Loucy (cell line): ENCODE data around the gene ACTBL2.

Experiments
- H2AFZ ChIP-seq: fragments of 200-600 bp; sonication (generic); 2 replicates; pipeline ENCODE4 v1.6.0; 2016; ENCODE audit warnings: antibody characterized with exemption, mild to moderate bottlenecking, low read length, moderate library complexity
- H3F3A ChIP-seq: fragments of 200-600 bp; 2 replicates; pipeline ENCODE4 v1.6.0; 2016; ENCODE audit warnings: antibody characterized with exemption, low read depth, mild to moderate bottlenecking
- H3K27me3 ChIP-seq: fragments of 200-600 bp; sonication (generic); 2 replicates; pipeline ENCODE4 v1.6.1; 2014; ENCODE audit warnings: low read length, mild to moderate bottlenecking; ENCODE audit not compliant: insufficient read depth, poor library complexity, severe bottlenecking
- H3K36me3 ChIP-seq: fragments of 200-600 bp; sonication (generic); 2 replicates; pipeline ENCODE4 v1.6.1; 2016; ENCODE audit warnings: low read length; ENCODE audit not compliant: insufficient read depth
- H3K4me1 ChIP-seq: fragments of 200-600 bp; sonication (generic); 2 replicates; pipeline ENCODE4 v1.5.1; 2014; ENCODE audit warnings: low read length, mild to moderate bottlenecking; ENCODE audit not compliant: insufficient read depth, poor library complexity, severe bottlenecking
- H3K4me2 ChIP-seq: fragments of 200-600 bp; sonication (generic); 2 replicates; pipeline ENCODE4 v1.6.0; 2014; ENCODE audit warnings: antibody characterized with exemption, low read length, low read depth, mild to moderate bottlenecking; ENCODE audit not compliant: poor library complexity, severe bottlenecking
- H3K4me3 ChIP-seq: fragments of 200-600 bp; sonication (generic); 2 replicates; pipeline ENCODE4 v1.5.1; 2014; ENCODE audit warnings: low read length, mild to moderate bottlenecking, mixed read lengths; ENCODE audit not compliant: poor library complexity, severe bottlenecking
- H3K79me2 ChIP-seq: fragments of 200-600 bp; sonication (generic); 2 replicates; pipeline ENCODE4 v1.6.1; 2014; ENCODE audit warnings: low read length; ENCODE audit not compliant: insufficient read depth
- H3K9ac ChIP-seq: fragments of 200-600 bp; sonication (generic); 2 replicates; pipeline ENCODE4 v1.6.0; 2014; ENCODE audit warnings: mild to moderate bottlenecking, low read depth, low read length, moderate library complexity; ENCODE audit not compliant: poor library complexity, severe bottlenecking
- H3K9me2 ChIP-seq: fragments of 200-600 bp; sonication (generic); replicated peaks from 2 replicates; pipeline ENCODE4 v1.6.1; 2016; ENCODE audit warnings: low read depth, low read length, mixed read lengths
- H3K9me3 ChIP-seq: fragments of 200-600 bp; sonication (generic); 2 replicates; pipeline ENCODE4 v1.6.1; 2014; ENCODE audit warnings: mild to moderate bottlenecking, antibody characterized with exemption, low read length, low read depth; ENCODE audit not compliant: insufficient read depth
- H4K20me1 ChIP-seq: fragments of 200-600 bp; sonication (generic); 2 replicates; pipeline ENCODE4 v1.6.0; 2014; ENCODE audit warnings: antibody characterized with exemption, low read length, mild to moderate bottlenecking; ENCODE audit not compliant: insufficient read depth, poor library complexity, severe bottlenecking
- EZH2phosphoT487 ChIP-seq: fragments of 200-600 bp; IDR thresholded peaks from 2 replicates; pipeline ENCODE4 v1.6.1; 2018; ENCODE audit warnings: antibody characterized with exemption, mild to moderate bottlenecking, moderate library complexity, borderline replicate concordance
- TF ChIP-seq, protein P1 (sequence below): fragments of 200-600 bp; sonication (generic); conservative IDR thresholded peaks from 2 replicates; pipeline ENCODE4 v1.5.1; 2014; ENCODE audit warnings: mild to moderate bottlenecking, antibody characterized with exemption, low read length

Gene ACTBL2

DNA sequence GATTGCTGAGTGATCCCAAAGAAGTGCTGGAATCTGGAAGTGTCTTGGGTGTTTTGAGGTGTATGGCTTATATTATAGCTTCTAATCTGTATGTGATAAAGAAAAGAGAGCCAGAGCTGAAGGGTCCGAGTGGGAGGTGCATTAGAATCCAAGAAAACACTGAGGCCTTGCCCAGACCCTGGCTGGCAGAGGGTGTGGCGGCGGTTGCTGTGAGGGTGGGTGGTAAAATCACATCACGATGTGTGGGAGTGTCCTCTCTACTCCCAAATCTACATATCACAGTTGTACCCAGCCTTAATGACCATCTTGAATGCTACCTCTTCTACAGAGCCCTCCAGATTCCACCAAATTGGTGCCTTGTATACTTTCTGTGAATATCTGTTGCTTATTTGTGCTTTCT lies 28.9 kb downstream of the ACTBL2 start:
- no peaks in the 10 kb centered on the region for H3K9me3 ChIP-seq
- no peaks in the 10 kb centered on the region for H3K36me3 ChIP-seq
- peaks cover 41% of the 10 kb centered on the region for H3K4me1 ChIP-seq
- H3K4me3 ChIP-seq: no peak overlapping the region
- no peaks in the 10 kb centered on the region for H3K9me2 ChIP-seq
- H3K27me3 ChIP-seq: no peaks in the 10 kb centered on the region
- TF ChIP-seq, protein P1, sequence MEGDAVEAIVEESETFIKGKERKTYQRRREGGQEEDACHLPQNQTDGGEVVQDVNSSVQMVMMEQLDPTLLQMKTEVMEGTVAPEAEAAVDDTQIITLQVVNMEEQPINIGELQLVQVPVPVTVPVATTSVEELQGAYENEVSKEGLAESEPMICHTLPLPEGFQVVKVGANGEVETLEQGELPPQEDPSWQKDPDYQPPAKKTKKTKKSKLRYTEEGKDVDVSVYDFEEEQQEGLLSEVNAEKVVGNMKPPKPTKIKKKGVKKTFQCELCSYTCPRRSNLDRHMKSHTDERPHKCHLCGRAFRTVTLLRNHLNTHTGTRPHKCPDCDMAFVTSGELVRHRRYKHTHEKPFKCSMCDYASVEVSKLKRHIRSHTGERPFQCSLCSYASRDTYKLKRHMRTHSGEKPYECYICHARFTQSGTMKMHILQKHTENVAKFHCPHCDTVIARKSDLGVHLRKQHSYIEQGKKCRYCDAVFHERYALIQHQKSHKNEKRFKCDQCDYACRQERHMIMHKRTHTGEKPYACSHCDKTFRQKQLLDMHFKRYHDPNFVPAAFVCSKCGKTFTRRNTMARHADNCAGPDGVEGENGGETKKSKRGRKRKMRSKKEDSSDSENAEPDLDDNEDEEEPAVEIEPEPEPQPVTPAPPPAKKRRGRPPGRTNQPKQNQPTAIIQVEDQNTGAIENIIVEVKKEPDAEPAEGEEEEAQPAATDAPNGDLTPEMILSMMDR: no peak
- no peak for TF ChIP-seq EZH2phosphoT487
- no peak overlapping the region for H3K9ac ChIP-seq
- no peaks in the 10 kb centered on the region for H3K79me2 ChIP-seq
- H3F3A ChIP-seq: peaks cover 15% of the 10 kb centered on the region
- H2AFZ ChIP-seq: no peak overlapping the region
- H3K4me2 ChIP-seq: no peak overlapping the region
- no peaks in the 10 kb centered on the region for H4K20me1 ChIP-seq

DNA sequence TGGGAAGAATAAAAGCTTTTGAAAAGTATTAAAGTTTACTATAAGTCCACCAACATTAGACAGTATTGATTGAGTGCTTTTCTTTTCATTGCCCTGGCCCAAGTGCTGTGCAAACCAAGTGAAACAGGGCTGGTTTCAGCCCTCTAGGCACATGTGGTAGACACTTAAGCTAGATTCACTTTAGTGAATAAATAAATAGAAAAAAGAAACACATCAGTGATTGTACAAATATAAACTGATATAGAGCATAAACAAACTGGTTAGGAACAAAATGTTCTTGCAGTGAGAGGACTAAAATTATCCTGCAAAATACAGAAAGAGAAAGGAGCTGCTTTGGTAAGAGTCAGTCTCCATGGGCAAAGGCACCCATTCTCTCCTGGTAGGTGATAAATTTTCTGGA lies 29.7 kb downstream of the ACTBL2 start:
- TF ChIP-seq, protein P1: no peak
- no peak for TF ChIP-seq EZH2phosphoT487
- Histone ChIP-seq H3K9me3 (no peaks in the 10 kb centered on the region), H2AFZ (no peak overlapping the region)

DNA sequence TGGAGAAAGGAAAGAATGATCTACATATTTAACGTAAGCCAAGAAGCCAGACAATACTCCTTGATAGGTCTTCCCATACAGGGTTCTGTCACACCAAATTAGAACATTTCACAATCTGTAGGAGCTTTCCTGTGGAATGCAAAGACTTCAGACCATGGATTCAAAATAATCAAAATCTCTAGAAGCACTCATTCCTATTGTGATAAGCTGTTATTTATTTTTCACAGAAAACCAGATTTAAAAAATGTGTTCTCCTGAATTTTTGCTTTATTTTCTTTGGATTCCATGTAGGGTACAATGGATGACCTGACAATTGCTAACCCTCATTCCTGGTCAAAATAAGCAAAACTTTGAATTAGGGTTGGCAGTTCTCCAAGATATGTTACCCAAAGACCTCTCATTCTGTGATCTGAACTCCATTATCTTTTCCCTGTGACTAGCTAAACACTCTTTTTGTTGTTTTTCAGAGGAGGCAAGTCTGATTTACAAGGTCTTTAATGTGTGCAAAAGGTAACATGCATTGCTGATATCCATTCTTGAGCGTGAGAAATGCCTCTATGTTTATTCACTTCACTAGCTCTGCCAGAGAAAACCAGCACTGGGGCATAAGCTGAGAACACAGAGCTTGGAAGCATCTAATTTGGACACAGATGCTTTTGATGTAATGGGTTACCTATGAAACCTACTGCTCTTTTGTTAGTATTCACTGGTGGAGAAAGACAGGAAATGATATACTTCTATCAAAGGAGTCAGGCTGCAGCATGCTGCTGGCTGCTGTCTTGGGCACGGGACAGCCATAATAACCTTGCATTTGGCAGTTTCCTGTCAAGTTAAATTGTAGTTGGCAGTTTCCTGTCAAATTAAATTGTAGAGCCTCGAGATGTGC lies 31.4 kb downstream of the ACTBL2 start:
- peak overlapping the region; percentile 61 for H3K9ac ChIP-seq
- H3K27me3 ChIP-seq: no peaks in the 10 kb centered on the region
- no peaks in the 10 kb centered on the region for H3K9me2 ChIP-seq
- peaks cover 34% of the 10 kb centered on the region for H3K4me1 ChIP-seq
- TF ChIP-seq EZH2phosphoT487: no peak
- TF ChIP-seq, protein P1: no peak
- H3K4me3 ChIP-seq: peak overlapping the region; percentile 48
- H3F3A ChIP-seq: peaks cover 15% of the 10 kb centered on the region
- no peaks in the 10 kb centered on the region for H3K79me2 ChIP-seq
- peak overlapping the region; percentile 60 for H3K4me2 ChIP-seq
- no peaks in the 10 kb centered on the region for H3K36me3 ChIP-seq
- no peaks in the 10 kb centered on the region for H4K20me1 ChIP-seq
- no peaks in the 10 kb centered on the region for H3K9me3 ChIP-seq
- H2AFZ ChIP-seq: peak overlapping the region; percentile 39; the same call in 1 of the 2 replicates

More for the DNA sequence above, 29.7 kb downstream of the ACTBL2 start:
- Histone ChIP-seq H3K9me2 (no peaks in the 10 kb centered on the region), H3K4me1 (peaks cover 41% of the 10 kb centered on the region), H3K79me2 (no peaks in the 10 kb centered on the region), H4K20me1 (no peaks in the 10 kb centered on the region), H3K4me2 (peak overlapping the region; percentile 60), H3K36me3 (no peaks in the 10 kb centered on the region), H3K9ac (peak overlapping the region; percentile 61), H3K4me3 (no peak overlapping the region), H3K27me3 (no peaks in the 10 kb centered on the region), H3F3A (peaks cover 15% of the 10 kb centered on the region)
